ENCODE measurements around the gene GPATCH4.

GPATCH4 gene

DNA sequence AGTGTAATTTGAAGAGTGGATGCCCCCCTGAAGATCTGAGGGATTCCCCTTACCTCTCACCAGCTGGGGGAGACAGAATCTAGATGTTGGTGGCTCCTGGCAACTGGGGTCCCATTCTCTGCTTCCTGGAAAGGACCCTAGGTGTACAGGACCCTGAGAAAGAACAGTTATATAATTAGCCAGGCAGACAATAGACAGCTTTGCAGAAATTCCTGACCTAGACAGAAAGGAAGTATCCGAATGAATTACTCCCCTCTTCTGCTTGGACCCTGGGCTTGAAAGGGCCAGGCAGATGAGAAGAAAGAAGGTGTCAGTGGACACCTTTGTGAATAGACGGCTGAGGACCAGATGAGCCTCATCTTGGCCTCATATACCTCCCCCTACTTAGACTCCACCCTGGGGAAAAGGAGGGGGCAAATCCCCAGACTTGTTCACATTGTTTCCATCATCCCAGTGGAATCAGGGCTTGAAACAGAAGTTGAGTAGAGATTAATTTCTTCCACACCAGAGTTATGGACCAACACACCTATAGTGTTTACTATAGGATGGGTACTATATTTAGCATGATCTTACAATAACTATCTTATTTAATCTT lies 27.1 kb downstream of the GPATCH4 start:
- DNase-seq (ENCODE audit: low spot score) = no peak

DNA sequence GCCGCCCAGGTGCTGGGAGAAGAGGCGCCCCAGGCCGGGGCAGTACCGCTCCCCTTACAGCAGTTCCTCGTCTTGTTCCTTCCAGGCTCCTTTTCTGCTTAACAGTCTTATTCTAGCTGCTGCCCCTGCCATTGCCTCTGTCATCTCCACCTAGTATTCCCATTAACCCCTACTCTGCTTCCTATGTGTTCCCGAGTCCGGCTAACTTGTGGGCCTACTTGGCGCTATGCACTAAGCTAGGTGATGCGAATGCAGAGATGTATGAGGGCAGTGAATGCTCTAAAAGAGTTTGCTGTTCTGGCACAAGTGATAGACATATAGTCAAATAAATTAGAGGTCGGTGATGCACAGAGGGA lies 28.6 kb downstream of the GPATCH4 start:
- no peak for DNase-seq (ENCODE audit: low spot score)

DNA sequence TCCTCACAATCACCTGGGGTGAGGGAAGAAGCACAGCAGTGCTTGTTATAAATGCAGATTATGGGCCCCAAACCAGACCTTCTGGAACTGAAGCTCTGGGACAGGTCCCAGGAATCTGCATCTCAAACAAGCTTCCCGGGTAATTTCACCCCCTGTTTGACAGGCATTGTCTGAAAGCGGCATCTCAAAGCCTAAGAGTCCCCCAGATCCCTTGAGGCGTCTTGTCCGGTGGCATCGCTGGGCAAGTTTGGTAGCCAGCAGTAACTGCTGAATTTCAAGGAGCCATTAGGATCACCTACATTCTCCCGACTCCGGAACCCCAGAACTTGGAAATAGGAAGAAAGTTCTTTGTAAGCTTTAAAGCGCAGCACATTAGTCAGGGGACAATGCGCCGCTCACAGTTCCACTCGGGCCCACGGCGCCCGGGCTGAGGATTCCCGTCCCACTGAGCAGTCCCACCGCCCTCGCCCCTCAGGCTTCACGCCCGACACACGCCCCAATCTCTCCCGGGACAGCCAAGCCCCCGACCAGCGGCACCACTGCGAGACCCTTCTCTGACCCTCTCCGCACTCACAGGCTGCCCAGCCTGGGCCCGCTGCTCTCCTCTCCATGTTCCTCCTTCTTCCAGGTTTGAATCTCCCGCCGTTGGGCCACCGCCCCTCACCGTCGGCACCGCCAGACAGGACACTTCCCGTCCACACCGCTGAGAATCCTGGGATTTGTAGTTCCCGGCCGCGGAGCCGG lies 29.2 kb downstream of the GPATCH4 start, which contains the start of gene IQGAP3:
IQGAP3 (minus strand) TSS at position 647 of the 744 bp plus-strand sequence; CDS start at position 611, 36 bp downstream.
- peak; percentile 81 for DNase-seq (ENCODE audit: low spot score)

DNA sequence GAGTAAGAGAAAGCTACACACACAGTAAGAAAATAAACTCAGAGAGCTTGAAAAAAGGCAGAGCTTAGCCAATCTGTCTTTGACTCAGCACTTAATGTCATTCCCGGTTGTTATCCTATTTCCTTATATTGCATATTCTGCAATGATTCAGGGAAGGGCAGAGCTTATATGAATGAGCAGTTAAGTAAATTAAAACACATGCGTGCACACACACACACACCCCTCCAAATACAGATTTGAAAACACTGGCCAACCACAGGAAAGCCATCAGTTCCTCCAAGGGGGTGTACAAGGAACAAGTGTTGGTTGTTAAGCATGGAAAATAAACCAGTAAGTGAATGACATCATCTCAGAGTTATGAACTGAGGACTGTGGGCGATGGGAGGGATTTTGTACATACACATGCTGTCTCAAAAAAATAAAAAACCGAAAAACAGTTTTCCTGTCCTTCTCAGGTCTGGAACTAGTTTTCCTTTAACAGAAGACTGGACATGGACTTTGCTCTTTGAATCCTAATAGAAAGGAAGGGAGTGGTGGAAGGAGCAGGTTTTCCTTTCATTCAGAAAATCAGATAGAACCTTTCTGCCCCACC lies 29.9 kb downstream of the GPATCH4 start:
- no peak for DNase-seq (ENCODE audit: low spot score)

DNA sequence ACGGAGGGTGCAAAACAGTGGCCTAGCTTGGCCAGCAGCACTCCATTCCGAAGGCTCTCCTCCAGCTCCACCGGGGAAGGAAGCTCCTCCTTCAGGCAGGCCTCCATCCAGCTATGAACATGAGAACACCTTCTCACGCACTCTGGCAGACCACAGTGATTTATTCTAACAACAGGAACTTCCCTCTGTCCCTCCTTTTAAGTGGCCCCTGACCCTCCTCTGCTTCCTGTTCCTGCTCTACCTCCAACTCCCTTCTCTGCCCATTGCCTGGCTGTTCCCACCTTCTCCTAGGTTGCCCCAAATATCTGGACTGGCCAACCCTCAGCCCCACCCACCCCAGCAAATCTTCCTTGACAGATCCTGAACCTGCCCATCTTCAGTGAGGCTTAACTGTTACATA lies 34.8 kb downstream of the GPATCH4 start:
- DNase-seq (ENCODE audit: low spot score) = no peak

DNA sequence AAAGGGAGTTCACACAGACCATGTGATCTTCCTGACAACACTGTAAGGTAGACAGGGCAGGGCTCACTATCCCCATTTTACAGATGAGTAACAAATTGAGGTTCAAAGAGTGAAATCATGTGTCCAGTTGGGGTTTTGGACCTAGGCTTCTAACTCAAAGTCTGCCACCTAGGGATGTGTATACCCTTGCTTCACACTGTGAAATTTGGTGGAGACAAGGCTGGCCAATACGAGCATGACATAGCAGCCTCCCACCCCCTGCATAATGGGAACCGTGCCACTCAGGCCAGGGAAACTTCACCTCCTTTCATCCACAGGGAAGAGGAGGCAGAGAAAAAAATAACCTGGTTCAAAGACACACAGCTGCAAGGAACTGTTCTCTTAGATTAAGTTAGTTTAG lies 35.8 kb downstream of the GPATCH4 start:
- DNase-seq (ENCODE audit: low spot score) = no peak

DNA sequence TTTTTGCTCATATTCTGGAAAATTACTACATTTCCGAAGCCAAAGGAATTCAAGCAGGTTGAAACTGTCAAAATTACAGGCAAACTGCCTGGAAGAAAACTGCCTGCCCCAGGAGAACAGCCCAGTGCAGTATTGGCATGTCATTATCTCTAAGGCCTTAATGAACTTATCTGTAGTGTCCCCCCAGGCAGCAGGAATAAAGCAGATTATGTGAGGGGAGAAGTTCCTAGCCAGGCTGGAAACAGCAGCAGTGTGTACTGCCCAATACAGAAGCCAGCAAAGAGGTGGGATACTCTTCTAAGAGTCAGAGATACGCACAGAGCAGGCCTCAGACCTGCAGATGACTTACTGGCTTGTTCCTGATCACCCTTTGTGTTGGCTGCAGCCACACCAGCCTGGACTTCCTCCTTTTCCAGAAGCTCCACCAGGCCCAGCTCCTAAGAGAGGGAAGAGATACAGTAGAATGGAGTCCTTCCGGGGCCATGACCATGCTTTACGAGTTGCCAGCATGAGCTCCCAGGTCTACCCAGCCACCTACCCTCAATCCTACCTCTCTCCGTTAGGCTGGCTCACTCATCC lies 40.6 kb downstream of the GPATCH4 start:
- DNase-seq (ENCODE audit: low spot score) = no peak

DNA sequence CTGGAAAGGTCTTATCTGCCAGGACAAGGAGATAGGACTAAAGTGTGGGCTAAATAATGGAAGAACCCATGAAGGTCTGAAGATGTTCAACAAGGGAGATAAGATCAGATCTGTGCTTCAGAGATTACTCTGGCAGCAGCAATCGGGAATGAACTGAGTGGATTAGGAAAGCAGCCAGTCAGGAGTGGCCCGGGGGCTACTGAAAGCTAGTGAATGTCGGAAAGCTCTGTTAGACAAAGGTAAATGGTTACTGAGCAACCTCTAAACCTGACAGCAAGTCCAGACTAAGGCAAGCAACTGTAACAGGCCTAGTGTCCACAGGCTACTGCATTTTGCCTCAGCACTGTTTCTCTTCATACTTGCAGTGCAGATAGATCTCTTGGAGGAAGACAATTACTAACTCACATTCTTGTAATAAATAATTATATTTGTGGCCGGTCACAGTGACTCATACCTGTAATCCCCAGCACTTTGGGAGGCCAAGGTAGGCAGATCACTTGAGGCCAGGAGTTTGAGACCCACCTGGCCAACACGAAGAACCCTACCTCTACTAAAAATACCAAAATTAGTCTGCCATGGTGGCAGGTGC lies 41.4 kb downstream of the GPATCH4 start:
- no peak for DNase-seq (ENCODE audit: low spot score)

DNA sequence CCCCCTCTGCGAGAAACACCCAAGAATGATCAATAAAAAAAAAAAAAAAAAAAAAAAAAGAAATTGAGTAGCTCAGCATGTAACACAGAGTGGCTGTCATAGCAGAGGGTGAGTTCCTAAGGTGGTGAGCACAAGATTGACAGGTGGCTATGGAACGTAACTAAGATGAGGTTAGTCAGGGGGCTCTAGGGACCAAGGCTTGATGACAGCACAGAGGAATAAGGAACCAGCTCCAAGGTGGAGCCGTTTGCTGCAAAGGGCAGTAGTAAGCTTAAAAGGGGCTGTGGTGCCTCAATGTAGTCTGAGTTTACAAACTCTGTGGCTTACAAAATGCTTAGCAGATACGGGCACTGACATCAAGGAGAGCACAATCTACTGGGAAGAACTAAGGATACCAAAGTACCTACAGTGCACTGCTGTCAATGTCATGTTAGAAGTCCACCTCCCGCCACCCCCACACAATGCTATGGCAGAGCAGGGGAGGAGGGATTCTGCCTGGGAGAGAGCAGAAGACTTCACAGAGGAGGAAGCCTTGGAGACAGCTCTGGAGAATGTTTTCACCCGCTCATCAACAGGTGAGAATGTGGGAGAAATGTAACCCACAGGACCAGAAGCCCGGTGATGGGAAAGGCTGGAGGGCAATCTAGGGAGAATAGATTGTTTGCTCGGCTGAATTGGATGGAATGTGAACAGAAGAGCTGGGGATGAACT lies 42.0 kb downstream of the GPATCH4 start:
- no peak for DNase-seq (ENCODE audit: low spot score)

DNA sequence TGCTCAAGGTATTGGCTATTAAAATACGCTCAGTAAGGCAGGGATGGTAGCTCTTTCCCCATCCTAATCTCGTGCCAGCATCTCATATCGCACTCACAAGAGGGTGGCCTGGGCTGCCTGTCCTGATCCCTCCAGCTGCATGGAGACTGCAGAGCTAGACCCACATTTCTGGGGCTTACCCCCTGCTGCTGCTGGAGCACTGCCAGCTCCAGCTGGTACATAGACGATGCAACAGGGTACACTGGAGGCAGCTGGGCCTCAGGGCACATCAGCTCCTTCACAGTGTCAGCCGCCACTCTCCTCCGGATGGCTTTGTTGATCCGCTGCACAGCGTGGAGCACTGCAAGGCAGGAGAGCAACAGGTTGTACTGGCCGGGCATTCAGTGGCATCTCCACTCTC lies 44.9 kb downstream of the GPATCH4 start:
- DNase-seq (ENCODE audit: low spot score) = no peak

DNA sequence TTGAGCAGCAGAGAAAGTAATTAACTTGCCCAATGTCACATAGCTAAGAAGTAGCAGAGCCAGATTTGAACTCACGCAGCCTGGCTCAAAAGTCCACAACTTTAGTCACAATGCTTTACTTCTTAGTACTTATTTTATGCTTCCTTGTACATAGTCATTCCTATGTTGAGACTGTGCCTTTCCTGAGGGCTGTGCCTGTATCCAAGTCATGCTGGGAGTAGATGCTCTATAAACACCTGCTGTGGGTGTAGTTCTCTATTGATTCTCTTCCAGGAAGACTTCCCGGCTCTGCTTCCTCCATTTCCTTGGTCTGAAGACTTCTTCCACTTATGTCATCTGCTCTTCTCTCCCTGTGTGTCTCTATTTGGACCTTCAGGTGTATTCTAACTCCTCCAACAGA lies 45.6 kb downstream of the GPATCH4 start:
- DNase-seq (ENCODE audit: low spot score) = no peak

DNA sequence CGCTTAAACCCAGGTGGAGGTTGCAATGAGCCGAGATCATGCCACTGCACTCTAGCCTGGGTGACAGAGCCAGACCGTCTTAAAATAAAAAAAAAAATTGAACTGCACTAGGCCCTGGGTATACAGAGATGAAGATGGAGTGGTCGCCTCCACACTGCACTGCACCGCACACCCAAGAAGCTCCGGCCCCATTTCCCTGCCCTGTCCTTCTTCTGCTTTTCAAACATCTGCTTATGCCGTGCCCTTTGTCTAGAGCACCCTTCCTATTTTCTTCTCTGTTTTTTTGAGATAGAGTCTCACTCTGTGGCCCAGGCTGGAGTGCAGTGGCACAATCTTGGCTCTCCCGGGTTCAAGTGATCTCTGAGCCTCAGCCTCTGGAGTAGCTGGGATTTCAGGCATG lies 46.3 kb downstream of the GPATCH4 start:
- no peak for DNase-seq (ENCODE audit: low spot score)

DNA sequence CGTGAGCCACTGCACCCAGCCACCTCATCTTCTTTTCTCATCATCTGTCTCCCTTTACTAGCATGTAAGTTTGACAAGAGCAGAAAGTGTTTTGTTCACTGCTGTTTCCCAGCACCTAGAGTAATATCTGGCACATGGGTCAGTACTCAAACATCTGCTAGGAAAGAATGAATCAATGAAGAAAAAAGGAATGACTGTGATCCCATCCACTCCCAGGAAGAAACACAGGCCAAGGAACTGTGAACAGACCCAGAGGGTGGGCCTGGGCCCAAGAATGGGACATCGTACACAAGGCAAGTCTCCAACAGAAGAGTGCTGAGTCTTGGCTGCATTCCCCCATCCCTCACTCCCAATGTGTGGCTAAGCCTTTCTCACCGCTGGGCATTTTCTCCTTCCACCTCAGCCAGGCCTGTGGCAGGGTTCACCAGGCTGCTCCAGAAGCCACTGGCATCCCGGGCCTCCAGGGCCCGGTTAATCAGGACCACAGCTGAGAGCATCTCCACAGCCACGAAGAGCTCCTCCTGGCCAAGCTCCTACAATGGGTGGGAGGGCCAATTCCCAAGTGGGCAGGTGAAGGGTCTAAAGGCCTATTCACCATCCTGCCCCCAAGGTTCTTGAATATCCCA lies 47.3 kb downstream of the GPATCH4 start:
- no peak for DNase-seq (ENCODE audit: low spot score)

DNA sequence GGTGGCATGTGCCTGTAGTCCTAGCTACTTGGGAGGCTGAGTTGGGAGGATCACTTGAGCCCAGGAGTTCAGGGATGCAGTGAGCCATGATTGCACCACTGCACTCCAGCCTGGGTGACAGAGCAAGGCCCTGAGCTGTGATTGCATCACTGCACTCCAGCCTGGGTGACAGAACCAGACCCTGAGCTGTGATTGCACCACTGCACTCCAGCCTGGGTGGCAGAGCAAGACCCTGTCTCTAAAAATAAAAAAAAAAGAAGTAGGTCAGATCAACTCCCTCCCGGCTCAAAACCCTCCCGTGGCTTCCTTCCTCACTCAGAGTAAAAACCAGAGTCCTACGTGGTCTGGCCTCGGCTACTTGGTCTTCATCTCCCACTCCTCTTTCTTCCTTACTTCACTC lies 48.3 kb downstream of the GPATCH4 start:
- peak; percentile 67 for DNase-seq (ENCODE audit: low spot score)

DNA sequence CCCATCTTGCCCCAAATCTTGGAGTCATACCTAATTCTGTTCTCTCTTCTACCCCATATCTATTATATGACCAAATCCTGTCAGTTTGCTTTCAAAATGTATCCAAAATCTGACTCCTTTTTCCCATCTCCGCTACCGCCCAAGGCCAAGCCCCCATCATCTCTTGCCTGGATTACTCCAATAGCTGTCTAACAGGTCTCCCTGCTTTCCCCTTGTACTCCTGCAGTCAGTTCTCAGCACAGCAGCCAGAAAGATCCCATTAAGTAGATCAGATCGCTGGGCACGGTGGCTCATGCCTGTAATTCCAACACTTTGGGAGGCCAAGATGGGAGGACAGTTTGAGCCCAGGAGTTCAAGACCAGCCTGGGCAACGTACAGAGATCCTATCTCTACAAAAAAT lies 48.8 kb downstream of the GPATCH4 start:
- no peak for DNase-seq (ENCODE audit: low spot score)

DNA sequence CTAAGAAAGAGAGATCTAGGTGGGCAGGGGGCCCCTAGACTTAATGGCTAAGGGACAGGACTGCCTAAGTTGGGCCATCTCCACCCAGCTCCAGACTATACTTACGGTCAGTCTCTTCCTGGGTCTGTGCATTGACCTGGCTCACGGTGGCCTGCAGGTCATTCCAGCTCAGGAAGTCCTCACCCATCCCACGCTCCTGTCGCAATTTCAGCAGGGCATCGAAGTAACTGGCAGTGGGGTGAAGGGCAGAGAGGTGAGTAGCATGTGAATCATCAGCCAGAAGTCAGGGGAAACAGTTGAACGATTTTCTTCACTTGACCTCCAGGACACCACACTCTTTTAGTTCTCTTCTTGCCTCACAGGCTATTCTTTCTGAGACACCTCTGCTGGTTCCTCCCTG lies 49.4 kb downstream of the GPATCH4 start:
- no peak for DNase-seq (ENCODE audit: low spot score)

DNA sequence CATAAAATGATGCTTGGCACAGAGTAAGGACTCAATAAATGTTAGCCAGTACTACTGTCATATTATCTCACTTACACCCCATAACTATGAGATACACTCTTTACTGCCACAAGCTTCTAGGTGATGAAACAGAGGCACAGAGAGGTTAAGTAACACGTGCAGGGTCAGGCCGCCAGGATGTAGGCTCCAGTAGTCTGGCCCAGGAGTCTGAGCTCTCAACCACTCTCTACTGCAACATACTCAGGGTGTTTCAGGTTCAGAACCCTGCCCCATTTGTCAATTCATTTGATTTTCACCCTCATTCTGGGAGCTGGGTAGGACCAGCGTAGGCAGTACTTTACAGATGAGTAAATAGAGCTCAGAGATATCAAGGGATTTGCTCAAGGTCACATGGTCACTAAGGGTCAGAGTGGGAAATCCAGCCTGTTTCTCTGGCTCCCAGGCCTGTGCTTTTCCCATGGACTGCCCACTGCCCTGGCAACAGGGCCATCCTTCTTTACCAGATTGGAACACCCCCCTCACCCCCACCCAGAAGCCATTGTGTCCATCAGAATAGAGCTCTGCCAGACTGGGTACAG lies 50.1 kb downstream of the GPATCH4 start:
- peak; percentile 60 for DNase-seq (ENCODE audit: low spot score)

DNA sequence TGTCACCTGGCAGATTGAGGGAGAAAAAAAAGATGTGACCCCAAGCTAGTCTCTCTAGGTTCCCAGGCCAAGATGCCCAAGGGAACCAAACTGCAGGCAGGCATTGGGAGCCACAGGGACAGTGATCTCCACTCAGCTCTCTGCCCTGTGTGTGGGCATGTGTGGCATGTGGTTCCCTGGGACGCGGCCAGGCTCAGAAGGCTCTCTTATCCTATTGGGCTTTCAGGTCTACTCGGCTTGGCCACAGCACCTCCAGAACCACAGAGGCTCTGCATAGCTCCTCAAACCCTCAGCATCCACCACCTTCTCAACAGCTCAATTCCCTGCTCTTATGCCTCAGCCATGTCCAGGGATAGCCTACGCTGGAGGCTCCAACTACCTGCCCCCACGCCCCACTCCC lies 50.9 kb downstream of the GPATCH4 start:
- DNase-seq (ENCODE audit: low spot score) = no peak

DNA sequence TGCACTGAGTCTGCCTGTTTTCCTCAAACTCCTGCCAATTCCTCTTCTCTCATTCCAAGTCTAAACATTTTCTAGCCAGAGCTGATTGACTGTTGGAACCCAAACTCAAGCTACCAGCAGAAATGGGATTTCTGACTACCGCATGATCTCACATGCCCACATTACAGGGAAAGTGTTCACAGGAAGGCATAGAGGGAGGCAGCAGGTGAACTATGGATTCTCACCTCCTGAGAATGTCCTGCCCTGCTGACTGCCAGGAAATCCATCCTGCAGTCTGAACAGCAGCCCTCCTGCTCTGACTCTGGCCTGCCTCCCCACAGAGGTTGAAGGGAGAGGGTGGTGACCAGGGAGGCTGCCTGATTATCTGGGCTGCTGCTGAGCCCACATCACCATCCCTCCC lies 51.4 kb downstream of the GPATCH4 start:
- DNase-seq (ENCODE audit: low spot score) = no peak

DNA sequence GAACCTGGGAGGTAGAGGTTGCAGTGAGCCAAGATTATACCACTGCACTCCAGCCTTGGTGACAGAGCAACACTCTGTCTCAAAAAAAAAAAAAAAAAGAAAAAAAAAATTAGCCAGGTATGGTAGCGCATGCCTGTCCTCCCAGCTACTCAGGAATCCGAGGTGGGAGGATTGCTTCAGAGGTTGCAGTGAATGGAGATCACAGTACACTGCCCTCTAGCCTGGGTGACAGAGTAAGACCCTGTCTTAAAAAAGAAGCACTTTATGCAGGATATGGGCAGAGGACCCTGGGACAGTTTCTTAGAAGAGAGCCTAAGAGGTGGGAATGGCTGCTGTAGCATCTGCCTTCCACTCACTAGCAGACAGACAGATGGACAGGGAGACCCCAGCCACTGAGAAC lies 51.9 kb downstream of the GPATCH4 start:
- no peak for DNase-seq (ENCODE audit: low spot score)

DNA sequence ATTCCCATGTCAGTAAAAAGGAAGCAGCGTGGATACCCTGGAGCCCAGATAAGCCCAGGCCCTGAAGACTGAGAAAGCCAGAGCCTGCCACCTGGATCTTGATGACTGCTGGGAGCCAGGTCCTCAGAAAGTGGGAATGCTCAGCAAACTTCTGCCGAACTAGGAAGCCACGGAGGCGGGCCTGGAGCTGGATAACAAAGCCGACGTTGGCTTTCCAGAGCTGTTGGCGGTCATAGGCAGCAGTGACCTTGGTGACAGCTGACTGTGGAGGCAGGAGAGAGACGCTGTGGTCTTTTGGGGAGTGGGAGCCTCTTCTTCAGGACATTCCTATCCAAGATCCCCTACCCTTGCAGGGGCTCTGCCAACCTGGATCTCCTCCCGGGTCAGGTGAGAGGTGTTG lies 53.3 kb downstream of the GPATCH4 start:
- no peak for DNase-seq (ENCODE audit: low spot score)
